BE2C (cell line): ENCODE results near the gene SLC30A4.

Source experiments
- DNase-seq: peaks from one replicate; pipeline ENCODE4 v3.0.0-alpha.2; 2020
- H3K27me3 ChIP-seq: fragments of 250-450 bp; sonication (Bioruptor Pico); 2 replicates; pipeline ENCODE4 v1.5.1; 2020; ENCODE audit warnings: mild to moderate bottlenecking
- H3K36me3 ChIP-seq: fragments of 250-450 bp; sonication (Bioruptor Pico); 2 replicates; pipeline ENCODE4 v1.5.1; 2020; ENCODE audit warnings: mild to moderate bottlenecking
- H3K4me1 ChIP-seq: fragments of 250-450 bp; sonication (Bioruptor Pico); 2 replicates; pipeline ENCODE4 v1.5.1; 2020
- H3K4me3 ChIP-seq: 2 replicates; pipeline ENCODE4 v1.5.1; 2011; ENCODE audit warnings: low read depth, low read length
- H3K9me3 ChIP-seq: fragments of 250-450 bp; sonication (Bioruptor Pico); 2 replicates; pipeline ENCODE4 v1.5.1; 2020
- CTCF ChIP-seq: IDR thresholded peaks from 2 replicates; pipeline ENCODE4 v1.5.1; 2012; ENCODE audit warnings: mild to moderate bottlenecking, low read depth, low read length

The SLC30A4 gene

GRCh38 chr15:45458746-45459403 lies 63.7 kb downstream of the SLC30A4 start:
- no peaks in the 10 kb centered on the region for H3K9me3 ChIP-seq
- peaks cover 5% of the 10 kb centered on the region for H3K4me1 ChIP-seq
- no peaks in the 10 kb centered on the region for H3K27me3 ChIP-seq
- no peaks in the 10 kb centered on the region for H3K36me3 ChIP-seq
- DNase-seq, result peak; percentile 69
- peak; percentile 93 for TF ChIP-seq CTCF
- peak overlapping the region; percentile 69 for H3K4me3 ChIP-seq

- H3K27me3 ChIP-seq, result no peaks in the 10 kb centered on the region
Observed at GRCh38 chr15:45457641-45458539, 64.7 kb downstream of the SLC30A4 start.

GRCh38 chr15:45457220-45457619 lies 65.3 kb downstream of the SLC30A4 start:
- Histone ChIP-seq H3K36me3 (no peaks in the 10 kb centered on the region), H3K27me3 (no peaks in the 10 kb centered on the region), H3K9me3 (no peaks in the 10 kb centered on the region), H3K4me3 (no peak overlapping the region), H3K4me1 (peaks cover 5% of the 10 kb centered on the region)
- no peak for DNase-seq
- no peak for TF ChIP-seq CTCF

More at GRCh38 chr15:45457641-45458539, 64.7 kb downstream of the SLC30A4 start:
- Histone ChIP-seq H3K4me1 (peaks cover 5% of the 10 kb centered on the region), H3K4me3 (peak overlapping the region; percentile 69), H3K36me3 (no peaks in the 10 kb centered on the region), H3K9me3 (no peaks in the 10 kb centered on the region)
- TF ChIP-seq CTCF, result peak; percentile 72
- peak; percentile 82 for DNase-seq

GRCh38 chr15:45456212-45457106 lies 66.1 kb downstream of the SLC30A4 start:
- Histone ChIP-seq H3K4me1 (peaks cover 5% of the 10 kb centered on the region), H3K36me3 (no peaks in the 10 kb centered on the region), H3K27me3 (no peaks in the 10 kb centered on the region), H3K9me3 (no peaks in the 10 kb centered on the region), H3K4me3 (no peak overlapping the region)
- TF ChIP-seq CTCF, result no peak
- DNase-seq, result peak; percentile 30

- no peaks in the 10 kb centered on the region for H3K9me3 ChIP-seq
- TF ChIP-seq CTCF, result no peak
- H3K4me1 ChIP-seq, result peaks cover 5% of the 10 kb centered on the region
- no peak overlapping the region for H3K4me3 ChIP-seq
- H3K36me3 ChIP-seq, result no peaks in the 10 kb centered on the region
- no peak for DNase-seq
- H3K27me3 ChIP-seq, result no peaks in the 10 kb centered on the region
Observed at GRCh38 chr15:45454814-45455213, 67.7 kb downstream of the SLC30A4 start.
